Caco-2 (cell line): ENCODE measurements around the gene ZNF277. TPM values are rescaled to one million over a fixed set of nuclear protein-coding genes. Genes with fewer than 3 reads are reported as not detected.

ENCODE experiments used
- BruUV-seq: library from RNA; stranded (reverse); fragments of 400-500 nt; replicated peaks from 2 replicates; lab custom pipeline; 2021; lab: Mats Ljungman, UMichigan
- CTCF ChIA-PET: fragments of 300-600 bp; sonication (Branson Sonifier 250); formaldehyde crosslinking; loops from one replicate; lab custom pipeline; 2022; ENCODE audit warnings: antibody characterized with exemption; lab: Charles Lee
- POLR2A ChIA-PET: fragments of 300-600 bp; sonication (Branson Sonifier 250); formaldehyde crosslinking; loops from one replicate; lab custom pipeline; 2022; ENCODE audit warnings: antibody characterized with exemption; lab: Charles Lee
- DNase-seq, 2 experiments: peaks; one replicate each; pipeline versions ENCODE4 v3.0.0 to v3.0.0-alpha.2; 2020 to 2022
- H3K27me3 ChIP-seq: replicated peaks from 2 replicates; pipeline ENCODE4 v1.6.0; 2011; ENCODE audit warnings: low read length; ENCODE audit not compliant: control insufficient read depth, insufficient read depth
- H3K36me3 ChIP-seq: 2 replicates; pipeline ENCODE4 v1.5.1; 2011; ENCODE audit warnings: low read length; ENCODE audit not compliant: control insufficient read depth, insufficient read depth
- H3K4me1 ChIP-seq: fragments of 250-450 bp; sonication (Bioruptor Pico); 2 replicates; pipeline ENCODE4 v1.5.1; 2020; ENCODE audit warnings: mild to moderate bottlenecking
- H3K4me3 ChIP-seq: 2 replicates; pipeline ENCODE4 v1.5.1; 2011; ENCODE audit warnings: low read depth, mild to moderate bottlenecking, control low read depth, low read length
- H3K9me3 ChIP-seq: fragments of 250-450 bp; sonication (Bioruptor Pico); 2 replicates; pipeline ENCODE4 v1.5.1; 2020; ENCODE audit warnings: mild to moderate bottlenecking, moderate library complexity
- H3K27ac Mint-ChIP-seq: one replicate; pipeline ENCODE4 v1.8.0; 2022; ENCODE audit warnings: mixed read lengths; ENCODE audit not compliant: unreplicated experiment
- H3K27me3 Mint-ChIP-seq: one replicate; pipeline ENCODE4 v1.8.0; 2022; ENCODE audit warnings: mixed read lengths; ENCODE audit not compliant: insufficient read depth, unreplicated experiment
- H3K36me3 Mint-ChIP-seq: one replicate; pipeline ENCODE4 v1.8.0; 2022; ENCODE audit warnings: mild to moderate bottlenecking, mixed read lengths; ENCODE audit not compliant: insufficient read depth, unreplicated experiment
- H3K4me1 Mint-ChIP-seq: one replicate; pipeline ENCODE4 v1.8.0; 2022; ENCODE audit warnings: low read depth, mixed read lengths; ENCODE audit not compliant: unreplicated experiment
- H3K4me3 Mint-ChIP-seq: one replicate; pipeline ENCODE4 v1.8.0; 2022; ENCODE audit warnings: mild to moderate bottlenecking, moderate library complexity, mixed read lengths; ENCODE audit not compliant: unreplicated experiment
- H3K9me3 Mint-ChIP-seq: one replicate; pipeline ENCODE4 v1.8.0; 2022; ENCODE audit warnings: mixed read lengths; ENCODE audit not compliant: unreplicated experiment
- CTCF ChIP-seq, 2 experiments: fragments of 200-600 bp in 1 of 2; IDR thresholded peaks; 1 replicate in 1 of 2; 2 replicates in 1 of 2; pipeline versions ENCODE4 v1.5.1 to v1.8.0; 2011 to 2022; ENCODE audit warnings: antibody characterized with exemption in 1 of 2, control low read depth in 1 of 2, inconsistent platforms in 1 of 2, low read depth in 1 of 2, low read length in 1 of 2, mild to moderate bottlenecking in 1 of 2, moderate library complexity in 1 of 2; ENCODE audit not compliant: insufficient read depth in 1 of 2, severe bottlenecking in 1 of 2, unreplicated experiment in 1 of 2
- intact Hi-C: fragments of 100-400 bp; cut with micrococcal nuclease; formaldehyde crosslinking; loops from one replicate; pipeline ENCODE4 v1.10.0; 2022; ENCODE audit not compliant: unreplicated experiment
- total RNA-seq: library from RNA; stranded (reverse); gene quantifications from 2 replicates; pipeline ENCODE4 v1.2.3, GENCODE V29; 2022

Gene ZNF277
- total RNA-seq, 1 experiment from 2014 or later, result 22.8 TPM

- H3K9me3 Mint-ChIP-seq, result no peaks in the 10 kb centered on the region
- BruUV-seq, result no TSS peak
- DNase-seq, result no peak
- intact Hi-C loops, result no loop called here
- TF ChIP-seq CTCF (IDR thresholded peaks at IDR 0.05; ENCODE audit: insufficient read depth in 1 of 2, low read depth in 1 of 2, low read length in 1 of 2, severe bottlenecking in 1 of 2, unreplicated experiment in 1 of 2), result no peak
- no peaks in the 10 kb centered on the region; the same call in 1 of the 2 replicates for H3K36me3 ChIP-seq
- H3K4me3 ChIP-seq, result no peak overlapping the region
- no peaks in the 10 kb centered on the region for H3K27me3 Mint-ChIP-seq
- H3K9me3 ChIP-seq, result no peaks in the 10 kb centered on the region
- ChIA-PET POLR2A (no interaction called here), CTCF (no interaction called here)
- peaks cover 9% of the 10 kb centered on the region for H3K4me1 Mint-ChIP-seq
- no peak overlapping the region for H3K4me3 Mint-ChIP-seq
- H3K27ac Mint-ChIP-seq, result no peak overlapping the region
- peaks cover 17% of the 10 kb centered on the region for H3K4me1 ChIP-seq
- H3K36me3 Mint-ChIP-seq, result no peaks in the 10 kb centered on the region
- H3K27me3 ChIP-seq, result no peaks in the 10 kb centered on the region
Measured at GRCh38 chr7:112334366-112334765, 127.9 kb downstream of the ZNF277 start.

GRCh38 chr7:112336261-112336660 is 129.8 kb downstream of the ZNF277 start:
- no TSS peak for BruUV-seq
- intact Hi-C loops, result no loop called here
- DNase-seq, result no peak
- CTCF ChIA-PET, result no interaction called here
- TF ChIP-seq CTCF (IDR thresholded peaks at IDR 0.05; ENCODE audit: insufficient read depth in 1 of 2, low read depth in 1 of 2, low read length in 1 of 2, severe bottlenecking in 1 of 2, unreplicated experiment in 1 of 2), result no peak
- Histone ChIP-seq H3K9me3 (no peaks in the 10 kb centered on the region), H3K36me3 (no peaks in the 10 kb centered on the region), H3K4me1 (peaks cover 11% of the 10 kb centered on the region), H3K27me3 (no peaks in the 10 kb centered on the region), H3K4me3 (no peak overlapping the region)
- no peak overlapping the region for H3K4me3 Mint-ChIP-seq
- H3K36me3 Mint-ChIP-seq, result no peaks in the 10 kb centered on the region
- no peaks in the 10 kb centered on the region for H3K27me3 Mint-ChIP-seq
- POLR2A ChIA-PET, result no interaction called here
- H3K9me3 Mint-ChIP-seq, result no peaks in the 10 kb centered on the region
- H3K4me1 Mint-ChIP-seq, result peaks cover 2% of the 10 kb centered on the region
- no peak overlapping the region for H3K27ac Mint-ChIP-seq

GRCh38 chr7:112336936-112337576 is 130.6 kb downstream of the ZNF277 start:
- Histone ChIP-seq H3K27me3 (no peaks in the 10 kb centered on the region), H3K9me3 (no peaks in the 10 kb centered on the region), H3K4me1 (0 out of 2 replicates have a peak, but pooled peaks cover 4% of the 10 kb centered on the region), H3K36me3 (no peaks in the 10 kb centered on the region), H3K4me3 (no peak overlapping the region)
- no peaks in the 10 kb centered on the region for H3K4me1 Mint-ChIP-seq
- no peak overlapping the region for H3K27ac Mint-ChIP-seq
- no peaks in the 10 kb centered on the region for H3K27me3 Mint-ChIP-seq
- POLR2A ChIA-PET, result no interaction called here
- no peak for TF ChIP-seq CTCF (IDR thresholded peaks at IDR 0.05; ENCODE audit: insufficient read depth in 1 of 2, low read depth in 1 of 2, low read length in 1 of 2, severe bottlenecking in 1 of 2, unreplicated experiment in 1 of 2)
- CTCF ChIA-PET, result no interaction called here
- no peak overlapping the region for H3K4me3 Mint-ChIP-seq
- DNase-seq, result no peak
- no TSS peak for BruUV-seq
- intact Hi-C loops, result no loop called here
- no peaks in the 10 kb centered on the region for H3K36me3 Mint-ChIP-seq
- no peaks in the 10 kb centered on the region for H3K9me3 Mint-ChIP-seq
